WTC11 (cell line): ENCODE data around the gene MARK2. TPM values are rescaled to one million over a fixed set of nuclear protein-coding genes. Genes with fewer than 3 reads are reported as not detected.

Source experiments
- ATAC-seq: fragments of 200-7000 bp; cut with Tn5 transposase; 2 replicates; pipeline ENCODE4 v1.10.0; 2021; ENCODE audit warnings: mild to moderate bottlenecking, moderate library complexity
- CTCF ChIA-PET: fragments of 300-600 bp; sonication (Branson Sonifier 250); formaldehyde crosslinking; loops from one replicate; lab custom pipeline; 2021; ENCODE audit warnings: antibody characterized with exemption; lab: Charles Lee
- POLR2A ChIA-PET: fragments of 350-600 bp; sonication (Branson Sonifier 250); formaldehyde crosslinking; loops from one replicate; lab custom pipeline; 2021; ENCODE audit warnings: antibody characterized with exemption; lab: Charles Lee
- DNase-seq: peaks from one replicate; pipeline ENCODE4 v3.0.0; 2021; ENCODE audit warnings: low spot score
- H3K27ac Mint-ChIP-seq: 2 replicates; pipeline ENCODE4 v1.8.0; 2021; ENCODE audit warnings: mixed read lengths
- H3K27me3 Mint-ChIP-seq: 2 replicates; pipeline ENCODE4 v1.8.0; 2021; ENCODE audit warnings: low read depth, mild to moderate bottlenecking, moderate library complexity, mixed read lengths
- H3K36me3 Mint-ChIP-seq: 2 replicates; pipeline ENCODE4 v1.8.0; 2021; ENCODE audit warnings: mixed read lengths
- H3K4me1 Mint-ChIP-seq: 2 replicates; pipeline ENCODE4 v1.8.0; 2022; ENCODE audit warnings: mixed read lengths
- H3K4me3 Mint-ChIP-seq: 2 replicates; pipeline ENCODE4 v1.8.0; 2021; ENCODE audit warnings: mild to moderate bottlenecking, moderate library complexity, mixed read lengths
- H3K9me3 Mint-ChIP-seq: 2 replicates; pipeline ENCODE4 v1.8.0; 2021; ENCODE audit warnings: mixed read lengths
- AFF4 ChIP-seq: sonication (generic); formaldehyde crosslinking; IDR thresholded peaks from 2 replicates; pipeline ENCODE4 v1.8.1; 2023; ENCODE audit warnings: mild to moderate bottlenecking, missing genetic modification reagents, borderline replicate concordance
- CBFB ChIP-seq: sonication (generic); formaldehyde crosslinking; IDR thresholded peaks from 2 replicates; pipeline ENCODE4 v1.8.1; 2022; ENCODE audit warnings: mild to moderate bottlenecking, low read depth, missing genetic modification reagents
- GABPB1 ChIP-seq: sonication (generic); formaldehyde crosslinking; IDR thresholded peaks from 2 replicates; pipeline ENCODE4 v1.8.1; 2023; ENCODE audit warnings: mild to moderate bottlenecking, missing genetic modification reagents
- HMGXB4 ChIP-seq: sonication (generic); formaldehyde crosslinking; IDR thresholded peaks from 2 replicates; pipeline ENCODE4 v1.8.1; 2023; ENCODE audit warnings: mild to moderate bottlenecking, moderate library complexity, missing genetic modification reagents
- KAT7 ChIP-seq: sonication (generic); formaldehyde crosslinking; IDR thresholded peaks from 2 replicates; pipeline ENCODE4 v1.8.1; 2023; ENCODE audit warnings: missing genetic modification reagents, mild to moderate bottlenecking, borderline replicate concordance
- NFYB ChIP-seq: sonication (generic); formaldehyde crosslinking; conservative IDR thresholded peaks from 2 replicates; pipeline ENCODE4 v1.8.0; 2022; ENCODE audit warnings: low read depth, missing genetic modification reagents
- PREB ChIP-seq: sonication (generic); formaldehyde crosslinking; IDR thresholded peaks from 2 replicates; pipeline ENCODE4 v1.8.1; 2022; ENCODE audit warnings: mild to moderate bottlenecking, missing genetic modification reagents, moderate library complexity, borderline replicate concordance
- SMAD4 ChIP-seq: sonication (generic); formaldehyde crosslinking; IDR thresholded peaks from 2 replicates; pipeline ENCODE4 v1.8.0; 2022; ENCODE audit warnings: mild to moderate bottlenecking, missing genetic modification reagents
- TEAD1 ChIP-seq: sonication (generic); formaldehyde crosslinking; IDR thresholded peaks from 2 replicates; pipeline ENCODE4 v1.8.0; 2022; ENCODE audit warnings: mild to moderate bottlenecking, missing genetic modification reagents
- ZNF121 ChIP-seq: sonication (generic); formaldehyde crosslinking; IDR thresholded peaks from 2 replicates; pipeline ENCODE4 v1.8.0; 2023; ENCODE audit warnings: missing genetic modification reagents
- ZNF138 ChIP-seq: sonication (generic); formaldehyde crosslinking; conservative IDR thresholded peaks from 2 replicates; pipeline ENCODE4 v1.8.1; 2022; ENCODE audit warnings: mild to moderate bottlenecking, moderate library complexity, missing genetic modification reagents
- ZNF396 ChIP-seq: fragments of 250-450 bp; sonication (Bioruptor Pico); IDR thresholded peaks from 2 replicates; pipeline ENCODE4 v1.8.0; 2021; ENCODE audit warnings: mild to moderate bottlenecking, moderate library complexity, borderline replicate concordance
- ZNF416 ChIP-seq: fragments of 250-450 bp; sonication (Bioruptor Pico); IDR thresholded peaks from 2 replicates; pipeline ENCODE4 v1.9.0; 2021; ENCODE audit warnings: mild to moderate bottlenecking, inconsistent platforms
- total RNA-seq: library from RNA; stranded (reverse); gene quantifications from 3 replicates; pipeline ENCODE4 v1.2.3, GENCODE V29; 2021

The MARK2 gene
- total RNA-seq, 1 experiment from 2014 or later = 57.4 TPM

- no peak for TF ChIP-seq PREB (CRISPR knock-in tag)
- TF ChIP-seq, all 79 proteins: peak for 0
Measured at GRCh38 chr11:63869683-63870082, 30.8 kb downstream of the MARK2 start (continued).

GRCh38 chr11:63870351-63871140, 31.6 kb downstream of the MARK2 start:
- CTCF ChIA-PET = interaction anchor here (0.5 kb wide), 1 partner anchor 97 kb away, joined by 4 read pairs; no protein-coding TSS in a partner anchor
- Mint-ChIP-seq H3K4me1 (peaks cover 68% of the 10 kb centered on the region), H3K4me3 (no peak overlapping the region)

GRCh38 chr11:63871962-63872799, 33.3 kb downstream of the MARK2 start:
- H3K27ac Mint-ChIP-seq = peak overlapping the region; percentile 94

More at GRCh38 chr11:63870351-63871140, 31.6 kb downstream of the MARK2 start:
- no peaks in the 10 kb centered on the region for H3K9me3 Mint-ChIP-seq
- TF ChIP-seq KAT7 (CRISPR knock-in tag) (no peak), ZNF138 (CRISPR knock-in tag) (no peak), ZNF416 (no peak), ZNF121 (CRISPR knock-in tag) (no peak), NFYB (CRISPR knock-in tag) (no peak)
- H3K27ac Mint-ChIP-seq = peak overlapping the region; percentile 83
- no peak for DNase-seq
- POLR2A ChIA-PET = no interaction called here
- ATAC-seq = no peak
- no peaks in the 10 kb centered on the region for H3K27me3 Mint-ChIP-seq
- H3K36me3 Mint-ChIP-seq = no peaks in the 10 kb centered on the region

More at GRCh38 chr11:63871962-63872799, 33.3 kb downstream of the MARK2 start:
- ChIA-PET POLR2A (interaction anchor here (1.0 kb wide), 1 partner anchor 190 kb away, joined by 4 read pairs; no protein-coding TSS in a partner anchor), CTCF (interaction anchor here (0.7 to 2.6 kb wide), 11 partner anchors 11 to 127 kb away, joined by 3 to 16 read pairs (median 3); partner anchors contain the start of genes MARK2, NAA40 and ZFTA)
- Mint-ChIP-seq H3K9me3 (no peaks in the 10 kb centered on the region), H3K4me1 (peaks cover 55% of the 10 kb centered on the region), H3K36me3 (no peaks in the 10 kb centered on the region), H3K27me3 (no peaks in the 10 kb centered on the region), H3K4me3 (no peak overlapping the region)
- TF ChIP-seq SMAD4 (CRISPR knock-in tag) (no peak), GABPB1 (CRISPR knock-in tag) (peak; percentile 57; the same call in 1 of the 2 replicates), HMGXB4 (CRISPR knock-in tag) (no peak), TEAD1 (CRISPR knock-in tag) (no peak), ZNF396 (CRISPR knock-in tag) (no peak), CBFB (CRISPR knock-in tag) (no peak), AFF4 (CRISPR knock-in tag) (no peak)
- peak; percentile 55 for DNase-seq
- peak; percentile 86 for ATAC-seq
